HepG2 (cell line): ENCODE data around the gene WNK1. TPM values are rescaled to one million over a fixed set of nuclear protein-coding genes. Genes with fewer than 3 reads are reported as not detected.

Source experiments
- ATAC-seq: fragments of 200-7000 bp; cut with Tn5 transposase; 3 replicates; pipeline ENCODE4 v1.9.1; 2020; ENCODE audit warnings: mild to moderate bottlenecking, moderate library complexity
- BruUV-seq: library from RNA; stranded (reverse); fragments of 400-500 nt; replicated peaks from 2 replicates; lab custom pipeline; 2021; lab: Mats Ljungman, UMichigan
- CTCF ChIA-PET: fragments of 300-600 bp; formaldehyde crosslinking; extraction: SDS; loops from one replicate; lab custom pipeline; 2021; ENCODE audit warnings: low total read pairs, inconsistent platforms, low intra/inter-chr PET ratio; lab: Yijun Ruan, JAX
- POLR2A ChIA-PET: fragments of 350-600 bp; sonication (Branson Sonifier 250); formaldehyde crosslinking; loops from one replicate; lab custom pipeline; 2020; ENCODE audit warnings: antibody characterized with exemption, inconsistent platforms; lab: Yijun Ruan, JAX
- DNase-seq: peaks from one replicate; pipeline ENCODE4 v3.0.0-alpha.2; 2015; ENCODE audit warnings: low spot score
- FAIRE-seq: peaks from 3 replicates; lab custom pipeline; 2011; peaks lifted over from hg19 to GRCh38; lab: Jason Lieb, UNC
- H2AFZ ChIP-seq: one replicate; pipeline ENCODE4 v1.6.1; 2011; ENCODE audit warnings: low read length, inconsistent platforms
- H3K27ac ChIP-seq: fragments of 300-600 bp; 3 replicates; pipeline ENCODE4 v1.8.0; 2011; ENCODE audit warnings: mixed run types, mild to moderate bottlenecking, mixed read lengths, low read length, inconsistent platforms; ENCODE audit not compliant: insufficient read depth; ENCODE audit errors: extremely low read length
- H3K27me3 ChIP-seq, 2 experiments: fragments of 200-600 bp in 1 of 2; 2 replicates in 1 of 2; 3 replicates in 1 of 2; pipeline versions ENCODE4 v1.6.0 to v1.8.0; 2011; ENCODE audit warnings: low read length in 2 of 2, mild to moderate bottlenecking in 2 of 2, moderate library complexity in 2 of 2, inconsistent platforms in 1 of 2; ENCODE audit not compliant: insufficient read depth in 2 of 2, control insufficient read depth in 1 of 2
- H3K36me3 ChIP-seq, 2 experiments: fragments of 200-600 bp in 1 of 2; replicated peaks in 1 of 2; 2 replicates in 1 of 2; 3 replicates in 1 of 2; pipeline versions ENCODE4 v1.5.1 to v1.8.0; 2011; ENCODE audit warnings: low read length in 2 of 2, inconsistent platforms in 1 of 2; ENCODE audit not compliant: insufficient read depth in 2 of 2, control insufficient read depth in 1 of 2
- H3K4me1 ChIP-seq: 2 replicates; pipeline ENCODE4 v1.5.1; 2012; ENCODE audit warnings: low read length, inconsistent platforms; ENCODE audit not compliant: insufficient read depth
- H3K4me2 ChIP-seq: 2 replicates; pipeline ENCODE4 v1.6.0; 2011; ENCODE audit warnings: low read depth, low read length, inconsistent platforms
- H3K4me3 ChIP-seq, 3 experiments: fragments of 200-600 bp in 1 of 3; sonication (generic), shearing (Covaris generic) in 1 of 3; replicated peaks in 1 of 3; 2 replicates each; pipeline ENCODE4 v1.5.1; 2011 to 2016; ENCODE audit warnings: low read length in 3 of 3, inconsistent platforms in 2 of 3, low read depth in 2 of 3, mild to moderate bottlenecking in 2 of 3, control low read depth in 1 of 3, mixed read lengths in 1 of 3; ENCODE audit not compliant: insufficient read depth in 1 of 3
- H3K79me2 ChIP-seq: one replicate; pipeline ENCODE4 v1.6.1; 2011; ENCODE audit warnings: low read length, inconsistent platforms; ENCODE audit not compliant: insufficient read depth
- H3K9ac ChIP-seq: 2 replicates; pipeline ENCODE4 v1.6.0; 2011; ENCODE audit warnings: mild to moderate bottlenecking, low read depth, low read length, inconsistent platforms; ENCODE audit not compliant: insufficient read depth
- H3K9me3 ChIP-seq: 2 replicates; pipeline ENCODE4 v1.5.1; 2012; ENCODE audit warnings: mild to moderate bottlenecking, low read length
- H4K20me1 ChIP-seq: 2 replicates; pipeline ENCODE4 v1.6.0; 2011; ENCODE audit warnings: inconsistent platforms, mild to moderate bottlenecking, low read length, moderate library complexity; ENCODE audit not compliant: insufficient read depth
- FOXA3 ChIP-seq: IDR thresholded peaks from 2 replicates; pipeline ENCODE4 v1.6.1; 2016; ENCODE audit warnings: missing genetic modification reagents, missing compliant biosample characterization
- HMGXB4 ChIP-seq, 2 experiments: sonication (generic) in 1 of 2; formaldehyde crosslinking in 1 of 2; IDR thresholded peaks; 2 replicates each; pipeline versions ENCODE4 v1.4.0 to v1.6.1; 2018 to 2020; ENCODE audit warnings: missing genetic modification reagents in 2 of 2, borderline replicate concordance in 1 of 2, low read depth in 1 of 2, mild to moderate bottlenecking in 1 of 2, missing biosample characterization in 1 of 2
- KDM3A ChIP-seq: IDR thresholded peaks from 2 replicates; pipeline ENCODE4 v1.6.1; 2018; ENCODE audit warnings: low read depth, missing compliant biosample characterization
- KLF15 ChIP-seq: sonication (generic); formaldehyde crosslinking; IDR thresholded peaks from 2 replicates; pipeline ENCODE4 v1.8.1; 2023; ENCODE audit warnings: borderline replicate concordance, mild to moderate bottlenecking, inconsistent platforms, missing genetic modification reagents, mixed read lengths
- MAFK ChIP-seq, 2 experiments: IDR thresholded peaks in 1 of 2; conservative IDR thresholded peaks in 1 of 2; 2 replicates each; pipeline ENCODE4 v1.6.1; 2011; ENCODE audit warnings: improper control_type of control experiment in 2 of 2, low read length in 2 of 2
- MIER3 ChIP-seq: IDR thresholded peaks from 2 replicates; pipeline ENCODE4 v1.6.1; 2016; ENCODE audit warnings: missing compliant biosample characterization, borderline replicate concordance
- MTF1 ChIP-seq: sonication (generic); formaldehyde crosslinking; IDR thresholded peaks from 2 replicates; pipeline ENCODE4 v1.5.0; 2020; ENCODE audit warnings: missing genetic modification reagents
- NFIC ChIP-seq: IDR thresholded peaks from 2 replicates; pipeline ENCODE4 v1.6.1; 2012; ENCODE audit warnings: mild to moderate bottlenecking, low read length, inconsistent platforms
- TSC22D2 ChIP-seq: sonication (generic); formaldehyde crosslinking; IDR thresholded peaks from 2 replicates; pipeline ENCODE4 v1.5.1; 2020; ENCODE audit warnings: missing genetic modification reagents, mild to moderate bottlenecking, borderline replicate concordance
- ZBTB20 ChIP-seq: sonication (generic); formaldehyde crosslinking; IDR thresholded peaks from 2 replicates; pipeline ENCODE4 v1.8.1; 2023; ENCODE audit warnings: missing genetic modification reagents, low read depth, mild to moderate bottlenecking, borderline replicate concordance
- ZBTB21 ChIP-seq: sonication (generic); formaldehyde crosslinking; IDR thresholded peaks from 2 replicates; pipeline ENCODE4 v1.4.0; 2020; ENCODE audit warnings: missing genetic modification reagents
- ZFY ChIP-seq: sonication (generic); formaldehyde crosslinking; IDR thresholded peaks from 2 replicates; pipeline ENCODE4 v1.4.0; 2020; ENCODE audit warnings: missing genetic modification reagents
- ZKSCAN1 ChIP-seq: fragments of 150-350 bp; IDR thresholded peaks from 2 replicates; pipeline ENCODE4 v1.6.1; 2014; ENCODE audit warnings: low read length
- ZNF121 ChIP-seq: sonication (generic); formaldehyde crosslinking; IDR thresholded peaks from 2 replicates; pipeline ENCODE4 v1.5.0; 2020; ENCODE audit warnings: mild to moderate bottlenecking, missing genetic modification reagents
- ZNF260 ChIP-seq: sonication (generic); formaldehyde crosslinking; IDR thresholded peaks from 2 replicates; pipeline ENCODE4 v1.4.0; 2020; ENCODE audit warnings: missing genetic modification reagents, low read depth, mild to moderate bottlenecking, borderline replicate concordance
- ZNF746 ChIP-seq: sonication (generic); formaldehyde crosslinking; IDR thresholded peaks from 2 replicates; pipeline ENCODE4 v1.8.0; 2022; ENCODE audit warnings: mild to moderate bottlenecking, missing genetic modification reagents
- ZNF773 ChIP-seq: sonication (generic); formaldehyde crosslinking; IDR thresholded peaks from 2 replicates; pipeline ENCODE4 v1.4.0; 2020; ENCODE audit warnings: missing genetic modification reagents, borderline replicate concordance
- ZNF816 ChIP-seq: sonication (generic); formaldehyde crosslinking; IDR thresholded peaks from 2 replicates; pipeline ENCODE4 v1.8.0; 2022; ENCODE audit warnings: missing genetic modification reagents, mild to moderate bottlenecking, borderline replicate concordance
- WGBS: methylation state at CpG from one replicate; pipeline ENCODE4 v1.1.6; 2017; ENCODE audit warnings: low lambda C conversion rate; 5-methylcytosine and 5-hydroxymethylcytosine counted together
- in situ Hi-C: cut with HindIII; loops from 2 replicates; pipeline ENCODE4 v1.10.0; 2017; ENCODE audit warnings: low pct_unique_long_range_greater_than_20kb; ENCODE audit not compliant: extremely low pct_ligation_motif_present
- intact Hi-C: fragments of 100-400 bp; cut with micrococcal nuclease; formaldehyde crosslinking; loops from one replicate; pipeline ENCODE4 v1.10.0; 2022; ENCODE audit not compliant: unreplicated experiment
- polyA plus RNA-seq, 8 experiments: library from polyadenylated mRNA; depleted of rRNA in 3 of 8; stranded (reverse) in 7 of 8; unstranded in 1 of 8; fragments of >200 nt; fragmentation: Illumina TruSeq in 4 of 8; extraction: Trizol in 4 of 8; gene quantifications; 2 replicates each; pipeline versions ENCODE4 v1.2.1 to v1.2.3, GENCODE V29; 2011 to 2016; ENCODE audit warnings: low read depth in 4 of 8, missing spikeins in 1 of 8, mixed read lengths in 1 of 8; ENCODE audit not compliant: insufficient read depth in 1 of 8
- total RNA-seq, 5 experiments: library from RNA; depleted of rRNA; stranded (reverse); fragments of >200 nt; fragmentation: Illumina TruSeq; extraction: Trizol; gene quantifications; 2 replicates each; pipeline ENCODE4 v1.2.3, GENCODE V29; 2016; ENCODE audit warnings: low read depth in 1 of 5

WNK1 gene
- total and polyA plus RNA-seq, 2 of the 13 experiments (the other 11 are each of a cell fraction or from before 2014, with no cell fraction given), result 31.1 to 54.8 TPM

- Histone ChIP-seq H3K9ac (no peak overlapping the region), H3K79me2 (peaks cover 97% of the 10 kb centered on the region), H4K20me1 (peaks cover 57% of the 10 kb centered on the region), H3K27me3 (no peaks in the 10 kb centered on the region), H3K4me3 (no peak overlapping the region), H3K4me1 (peaks cover 46% of the 10 kb centered on the region), H2AFZ (no peak overlapping the region), H3K4me2 (no peak overlapping the region), H3K36me3 (peaks cover 0 to 1% of the 10 kb centered on the region in 2 experiments; a peak in 1 of 5 replicates), H3K27ac (no peak overlapping the region), H3K9me3 (no peaks in the 10 kb centered on the region)
- POLR2A ChIA-PET, result no interaction called here
- no peak for DNase-seq
- BruUV-seq, result no TSS peak
- CTCF ChIA-PET, result no interaction called here
- intact Hi-C loops (no loop called here), in situ Hi-C loops (no loop called here)
- FAIRE-seq, result no peak
- no peak for ATAC-seq
- TF ChIP-seq MTF1 (CRISPR knock-in tag) (no peak), ZKSCAN1 (no peak), KLF15 (CRISPR knock-in tag) (no peak), ZNF773 (no peak), NFIC (no peak), ZFY (CRISPR knock-in tag) (no peak), ZBTB20 (no peak)
Observed at GRCh38 chr12:800401-800800, 48.0 kb downstream of the WNK1 start.

- no peaks in the 10 kb centered on the region for H3K36me3 ChIP-seq
- no peak overlapping the region for H2AFZ ChIP-seq
- H3K27me3 ChIP-seq, result no peaks in the 10 kb centered on the region
- H4K20me1 ChIP-seq, result peaks cover 63% of the 10 kb centered on the region
- DNase-seq, result no peak
- ChIA-PET CTCF (no interaction called here), POLR2A (no interaction called here)
- ATAC-seq, result no peak
- no peak overlapping the region for H3K4me2 ChIP-seq
- WGBS, result 81% methylated on average over 3 of the region's 3 CpGs
- H3K79me2 ChIP-seq, result peaks cover 97% of the 10 kb centered on the region
- no TSS peak for BruUV-seq
- H3K4me3 ChIP-seq, result no peak overlapping the region
- H3K9me3 ChIP-seq, result no peaks in the 10 kb centered on the region
- no peak overlapping the region for H3K9ac ChIP-seq
- no peak for FAIRE-seq
- in situ Hi-C loops (no loop called here), intact Hi-C loops (no loop called here)
- peaks cover 52% of the 10 kb centered on the region for H3K4me1 ChIP-seq
- H3K27ac ChIP-seq, result no peak overlapping the region
- TF ChIP-seq ZBTB21 (no peak), MIER3 (CRISPR knock-in tag) (no peak), ZNF121 (no peak), ZNF746 (CRISPR knock-in tag) (no peak), ZNF260 (CRISPR knock-in tag) (no peak), ZNF816 (no peak), FOXA3 (CRISPR knock-in tag) (no peak), HMGXB4 (CRISPR knock-in tag; IDR thresholded peaks at IDR 0.05; ENCODE audit: borderline replicate concordance in 1 of 2, low read depth in 1 of 2) (no peak), KDM3A (CRISPR knock-in tag) (no peak), MAFK (conservative IDR thresholded peaks at IDR 0.05 in 1 of 2, IDR thresholded peaks at IDR 0.05 in 1 of 2; ENCODE audit: low read length in 2 of 2) (no peak), TSC22D2 (no peak)
Observed at GRCh38 chr12:802242-803120, 50.1 kb downstream of the WNK1 start.
